Kidney tubule cell (primary cell): ENCODE data around the gene NTM.
A peak's percentile ranks its signal among the peaks of the same experiment; 100 is the strongest.

Experiments
- DNase-seq: peaks from one replicate; pipeline ENCODE4 v3.0.0-alpha.2; 2018; ENCODE audit warnings: low spot score

NTM gene

GRCh38 chr11:131463649-131464425, 93.4 kb downstream of the NTM start:
- DNase-seq = peak; percentile 14

- no peak for DNase-seq
These were observed 94.0 kb downstream of the NTM start for GRCh38 chr11:131464461-131464860.

GRCh38 chr11:131465039-131465438, 94.6 kb downstream of the NTM start:
- DNase-seq = no peak

- DNase-seq = no peak
These were observed 95.3 kb downstream of the NTM start for GRCh38 chr11:131465746-131466145.

- DNase-seq = no peak
These were observed 97.4 kb downstream of the NTM start for GRCh38 chr11:131467645-131468394.

- no peak for DNase-seq
These were observed 98.2 kb downstream of the NTM start for GRCh38 chr11:131468565-131468964.

GRCh38 chr11:131470216-131470925, 100.0 kb downstream of the NTM start:
- DNase-seq = no peak

GRCh38 chr11:131471976-131472375, 101.6 kb downstream of the NTM start:
- DNase-seq = no peak

- no peak for DNase-seq
These were observed 104.5 kb downstream of the NTM start for GRCh38 chr11:131474947-131475346.

GRCh38 chr11:131476266-131476665, 105.9 kb downstream of the NTM start:
- no peak for DNase-seq

- no peak for DNase-seq
These were observed 107.9 kb downstream of the NTM start for GRCh38 chr11:131478341-131478740.

- no peak for DNase-seq
These were observed 110.9 kb downstream of the NTM start for GRCh38 chr11:131481303-131481702.

GRCh38 chr11:131481971-131482370, 111.6 kb downstream of the NTM start:
- DNase-seq = no peak

- DNase-seq = no peak
These were observed 113.0 kb downstream of the NTM start for GRCh38 chr11:131483453-131483852.

GRCh38 chr11:131483877-131484276, 113.5 kb downstream of the NTM start:
- DNase-seq = no peak

GRCh38 chr11:131486100-131486499, 115.7 kb downstream of the NTM start:
- peak; percentile 69 for DNase-seq

- peak; percentile 56 for DNase-seq
These were observed 116.7 kb downstream of the NTM start for GRCh38 chr11:131486937-131487635.

GRCh38 chr11:131488238-131488637, 117.8 kb downstream of the NTM start:
- DNase-seq = peak; percentile 15

GRCh38 chr11:131491503-131491902, 121.1 kb downstream of the NTM start:
- peak; percentile 18 for DNase-seq

- no peak for DNase-seq
These were observed 125.0 kb downstream of the NTM start for GRCh38 chr11:131495423-131495822.

- peak; percentile 80 for DNase-seq
These were observed 127.3 kb downstream of the NTM start for GRCh38 chr11:131497686-131498085.

GRCh38 chr11:131498631-131499160, 128.3 kb downstream of the NTM start:
- no peak for DNase-seq
